ENCODE results near the gene TMEM238.

TMEM238 gene

GRCh38 chr19:55390461-55390880 is 6.4 kb upstream of the TMEM238 start:
- no peak overlapping the region for H3K4me3 ChIP-seq (ENCODE audit: low read depth, low read length)
- TF ChIP-seq CTCF (IDR thresholded peaks at IDR 0.05; ENCODE audit: low read depth, low read length): no peak
- peak; percentile 37 for DNase-seq (ENCODE audit: low read depth, low spot score)
- in situ Hi-C loops (cut with HindIII; ENCODE audit: low sequenced_read_pairs): loop anchor here (10.0 kb wide), 1 partner anchor 216 kb away; no protein-coding TSS in a partner anchor

GRCh38 chr19:55389386-55390317 is 5.6 kb upstream of the TMEM238 start:
- in situ Hi-C loops (cut with HindIII; ENCODE audit: low sequenced_read_pairs): loop anchor here (10.0 kb wide), 1 partner anchor 215 kb away; no protein-coding TSS in a partner anchor
- DNase-seq (ENCODE audit: low read depth, low spot score): no peak
- no peak for TF ChIP-seq CTCF (IDR thresholded peaks at IDR 0.05; ENCODE audit: low read depth, low read length)
- no peak overlapping the region for H3K4me3 ChIP-seq (ENCODE audit: low read depth, low read length)

- H3K4me3 ChIP-seq (ENCODE audit: low read depth, low read length): peak overlapping the region; percentile 99
- DNase-seq (ENCODE audit: low read depth, low spot score): no peak
- no peak for TF ChIP-seq CTCF (IDR thresholded peaks at IDR 0.05; ENCODE audit: low read depth, low read length)
- in situ Hi-C loops (cut with HindIII; ENCODE audit: low sequenced_read_pairs): no loop called here
Observed at GRCh38 chr19:55387736-55388497, 3.8 kb upstream of the TMEM238 start.

- DNase-seq (ENCODE audit: low read depth, low spot score): no peak
- in situ Hi-C loops (cut with HindIII; ENCODE audit: low sequenced_read_pairs): no loop called here
- TF ChIP-seq CTCF (IDR thresholded peaks at IDR 0.05; ENCODE audit: low read depth, low read length): no peak
- H3K4me3 ChIP-seq (ENCODE audit: low read depth, low read length): peak overlapping the region; percentile 99
Observed at GRCh38 chr19:55386493-55386971, 2.4 kb upstream of the TMEM238 start.

- no peak for TF ChIP-seq CTCF (IDR thresholded peaks at IDR 0.05; ENCODE audit: low read depth, low read length)
- H3K4me3 ChIP-seq (ENCODE audit: low read depth, low read length): peak within 1 kb of the TSS; percentile 99
- in situ Hi-C loops (cut with HindIII; ENCODE audit: low sequenced_read_pairs): no loop called here
- peak; percentile 98 for DNase-seq (ENCODE audit: low read depth, low spot score)
Observed at GRCh38 chr19:55385724-55386492, 1.8 kb upstream of the TMEM238 start, which contains the start of gene RPL28. Gene RPL28 (plus strand): TSS chr19:55385932. CDS start chr19:55386358, 426 bp downstream.
